ENCODE measurements around the gene IL36RN. TPM values are rescaled to one million over a fixed set of nuclear protein-coding genes. Genes with fewer than 3 reads are reported as not detected.

The IL36RN gene
- total and polyA plus RNA-seq, 2 of the 13 experiments (the other 11 are each of a cell fraction or from before 2014, with no cell fraction given), result not detected

- TF ChIP-seq TRIM22 (IDR thresholded peaks at IDR 0.05), result no peak
- TF ChIP-seq NFRKB (IDR thresholded peaks at IDR 0.05), result no peak
- TF ChIP-seq PRDM10 (CRISPR knock-in tag; IDR thresholded peaks at IDR 0.05; ENCODE audit: low read depth), result no peak
Observed at GRCh38 chr2:113039158-113039557, 19.8 kb upstream of the IL36RN start (continued).

- BruUV-seq (replicated peaks), result no TSS peak
- Histone ChIP-seq H3K27ac (ENCODE audit: extremely low read length, insufficient read depth, low read length) (no peak overlapping the region), H2AFZ (ENCODE audit: low read length) (no peak overlapping the region), H4K20me1 (ENCODE audit: insufficient read depth, low read length) (no peaks in the 10 kb centered on the region), H3K9ac (ENCODE audit: insufficient read depth, low read depth, low read length) (no peak overlapping the region), H3K4me2 (ENCODE audit: low read depth, low read length) (no peak overlapping the region), H3K4me1 (ENCODE audit: insufficient read depth, low read length) (no peaks in the 10 kb centered on the region), H3K36me3 (replicated peaks in 1 of 2; ENCODE audit: control insufficient read depth in 1 of 2, insufficient read depth in 2 of 2, low read length in 2 of 2) (no peaks in the 10 kb centered on the region), H3K9me3 (ENCODE audit: low read length) (no peaks in the 10 kb centered on the region), H3K4me3 (replicated peaks in 1 of 3; ENCODE audit: insufficient read depth in 1 of 3, low read depth in 2 of 3, low read length in 3 of 3) (no peak overlapping the region), H3K27me3 (ENCODE audit: control insufficient read depth in 1 of 2, insufficient read depth in 2 of 2, low read length in 2 of 2) (no peaks in the 10 kb centered on the region), H3K79me2 (ENCODE audit: insufficient read depth, low read length) (no peaks in the 10 kb centered on the region)
- FAIRE-seq (no peak), ATAC-seq (no peak), DNase-seq (ENCODE audit: low spot score) (no peak)
- whole genome bisulfite sequencing (ENCODE audit: low lambda C conversion rate), result 2% methylated on average over 5 of the region's 5 CpGs
- TF ChIP-seq CREB3 (CRISPR knock-in tag; IDR thresholded peaks at IDR 0.05) (no peak), GATA4 (IDR thresholded peaks at IDR 0.05; ENCODE audit: borderline replicate concordance, low read depth) (no peak), MAFK (conservative IDR thresholded peaks at IDR 0.05 in 1 of 2, IDR thresholded peaks at IDR 0.05 in 1 of 2; ENCODE audit: low read length in 2 of 2) (peak; percentile 61 to 73; a peak in 3 of 4 replicates), TSC22D2 (CRISPR knock-in tag; IDR thresholded peaks at IDR 0.05; ENCODE audit: borderline replicate concordance) (no peak), MAFF (IDR thresholded peaks at IDR 0.05; ENCODE audit: low read depth, low read length) (peak; percentile 59), ZNF281 (CRISPR knock-in tag; IDR thresholded peaks at IDR 0.05; ENCODE audit: borderline replicate concordance) (no peak)
- POLR2A ChIA-PET, result no interaction called here
- in situ Hi-C loops (cut with HindIII; ENCODE audit: extremely low pct_ligation_motif_present, low pct_unique_long_range_greater_than_20kb) (no loop called here), intact Hi-C loops (cut with micrococcal nuclease; ENCODE audit: unreplicated experiment) (no loop called here)
- CTCF ChIA-PET (ENCODE audit: low intra/inter-chr PET ratio, low total read pairs), result no interaction called here
Observed at GRCh38 chr2:113039719-113040118, 19.3 kb upstream of the IL36RN start.

All from HepG2 (cell line).